Type B pancreatic cell (in vitro differentiated cells): Measurements from ENCODE around the gene FNDC11. TPM values are rescaled to one million over a fixed set of nuclear protein-coding genes. Genes with fewer than 3 reads are reported as not detected.

Source experiments
- DNase-seq: peaks from one replicate; pipeline ENCODE4 v3.0.0; 2021; ENCODE audit warnings: mixed read lengths; ENCODE audit not compliant: unreplicated experiment; ENCODE audit errors: extremely low spot score
- H3K27ac Mint-ChIP-seq: 2 replicates; pipeline ENCODE4 v1.8.0; 2021; ENCODE audit warnings: mild to moderate bottlenecking, mixed read lengths
- H3K27me3 Mint-ChIP-seq: 2 replicates; pipeline ENCODE4 v1.8.0; 2021; ENCODE audit warnings: mixed read lengths
- H3K36me3 Mint-ChIP-seq: 2 replicates; pipeline ENCODE4 v1.8.0; 2021; ENCODE audit warnings: mixed read lengths
- H3K4me1 Mint-ChIP-seq: one replicate; pipeline ENCODE4 v1.8.0; 2021; ENCODE audit warnings: mixed read lengths; ENCODE audit not compliant: unreplicated experiment
- H3K4me3 Mint-ChIP-seq: 2 replicates; pipeline ENCODE4 v1.8.0; 2021; ENCODE audit warnings: mild to moderate bottlenecking, mixed read lengths
- H3K9me3 Mint-ChIP-seq: 2 replicates; pipeline ENCODE4 v1.8.0; 2021; ENCODE audit warnings: mixed read lengths
- CTCF ChIP-seq: fragments of 200-600 bp; sonication (generic); conservative IDR thresholded peaks from 2 replicates; pipeline ENCODE4 v1.5.0; 2021; ENCODE audit warnings: antibody characterized with exemption, mild to moderate bottlenecking
- total RNA-seq: library from RNA; stranded (reverse); gene quantifications from 2 replicates; pipeline ENCODE4 v1.2.1, GENCODE V29; 2021; ENCODE audit warnings: low replicate concordance

Gene FNDC11
- total RNA-seq, 1 donor from 2014 or later: 1.4 TPM

- DNase-seq: no peak
- no peak overlapping the region for H3K4me3 Mint-ChIP-seq
These were observed 4.2 kb upstream of the FNDC11 start for GRCh38 chr20:63549679-63550282.

GRCh38 chr20:63551068-63551467 is 2.9 kb upstream of the FNDC11 start:
- Mint-ChIP-seq H3K9me3 (no peaks in the 10 kb centered on the region), H3K4me3 (no peak overlapping the region), H3K4me1 (no peaks in the 10 kb centered on the region), H3K36me3 (no peaks in the 10 kb centered on the region), H3K27me3 (no peaks in the 10 kb centered on the region), H3K27ac (peak overlapping the region; percentile 51)
- DNase-seq: no peak
- no peak for TF ChIP-seq CTCF

More at GRCh38 chr20:63549679-63550282, 4.2 kb upstream of the FNDC11 start:
- H3K36me3 Mint-ChIP-seq: no peaks in the 10 kb centered on the region
- peaks cover 4% of the 10 kb centered on the region for H3K4me1 Mint-ChIP-seq
- peaks cover 3% of the 10 kb centered on the region for H3K27me3 Mint-ChIP-seq
- no peak for TF ChIP-seq CTCF
- H3K27ac Mint-ChIP-seq: no peak overlapping the region
- no peaks in the 10 kb centered on the region for H3K9me3 Mint-ChIP-seq

- no peaks in the 10 kb centered on the region for H3K9me3 Mint-ChIP-seq
- peak overlapping the region; percentile 48 for H3K27ac Mint-ChIP-seq
- no peaks in the 10 kb centered on the region for H3K36me3 Mint-ChIP-seq
- H3K27me3 Mint-ChIP-seq: no peaks in the 10 kb centered on the region
- DNase-seq: no peak
- peaks cover 3% of the 10 kb centered on the region for H3K4me1 Mint-ChIP-seq
- peak overlapping the region; percentile 36 for H3K4me3 Mint-ChIP-seq
- TF ChIP-seq CTCF: no peak
These were observed 1.3 kb upstream of the FNDC11 start for GRCh38 chr20:63552481-63553249.

GRCh38 chr20:63553251-63553932 is 567 bp upstream of the FNDC11 start:
- no peaks in the 10 kb centered on the region for H3K36me3 Mint-ChIP-seq
- DNase-seq: peak; percentile 89
- no peak overlapping the region for H3K27ac Mint-ChIP-seq
- H3K27me3 Mint-ChIP-seq: no peaks in the 10 kb centered on the region
- H3K4me3 Mint-ChIP-seq: peak overlapping the region; percentile 14
- H3K4me1 Mint-ChIP-seq: peaks cover 3% of the 10 kb centered on the region
- no peaks in the 10 kb centered on the region for H3K9me3 Mint-ChIP-seq
- no peak for TF ChIP-seq CTCF

- H3K4me3 Mint-ChIP-seq: peak overlapping the region; percentile 74
These were observed 661 bp downstream of the FNDC11 start for GRCh38 chr20:63554361-63555278.

More at GRCh38 chr20:63554361-63555278, 661 bp downstream of the FNDC11 start:
- Mint-ChIP-seq H3K36me3 (no peaks in the 10 kb centered on the region), H3K9me3 (no peaks in the 10 kb centered on the region), H3K4me1 (peaks cover 3% of the 10 kb centered on the region), H3K27ac (no peak overlapping the region), H3K27me3 (no peaks in the 10 kb centered on the region)
- no peak for DNase-seq
- TF ChIP-seq CTCF: no peak
